HG02943 (cell line): Measurements from ENCODE around the gene ABTB2.
A peak's percentile ranks its signal among the peaks of the same experiment; 100 is the strongest.
"Not testable (repeated sequence)": the region's sequence is repeated elsewhere in the genome, so short reads cannot be mapped to it uniquely, and the experiment has no call there.

ENCODE experiments used
- ATAC-seq: cut with Tn5 transposase; IDR thresholded peaks from one replicate; pipeline ENCODE4 v1.9.1; 2021; ENCODE audit warnings: mild to moderate bottlenecking, low read depth, moderate library complexity; ENCODE audit not compliant: unreplicated experiment

ABTB2 gene

GRCh38 chr11:34249439-34249838 is 108.4 kb downstream of the ABTB2 start:
- ATAC-seq: no peak

DNA sequence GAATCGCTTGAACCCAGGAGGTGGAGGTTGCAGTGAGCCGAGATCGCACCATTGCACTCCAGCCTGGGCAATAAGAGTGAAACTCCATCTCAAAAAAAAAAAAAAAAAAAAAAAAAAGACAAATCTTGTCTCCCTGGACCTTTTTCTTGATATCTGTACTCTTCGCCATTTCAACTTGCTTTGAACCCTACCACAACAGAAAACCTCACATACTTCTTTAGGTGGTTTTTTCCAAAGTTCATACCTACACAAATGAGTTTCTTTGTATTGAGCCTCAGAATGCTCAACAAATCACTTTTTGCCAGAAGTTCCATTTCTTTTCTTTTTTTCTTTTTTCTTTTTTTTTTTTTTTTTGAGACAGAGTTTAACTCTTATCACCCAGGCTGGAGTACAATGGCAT is 111.3 kb downstream of the ABTB2 start:
- not testable (repeated sequence) for ATAC-seq

DNA sequence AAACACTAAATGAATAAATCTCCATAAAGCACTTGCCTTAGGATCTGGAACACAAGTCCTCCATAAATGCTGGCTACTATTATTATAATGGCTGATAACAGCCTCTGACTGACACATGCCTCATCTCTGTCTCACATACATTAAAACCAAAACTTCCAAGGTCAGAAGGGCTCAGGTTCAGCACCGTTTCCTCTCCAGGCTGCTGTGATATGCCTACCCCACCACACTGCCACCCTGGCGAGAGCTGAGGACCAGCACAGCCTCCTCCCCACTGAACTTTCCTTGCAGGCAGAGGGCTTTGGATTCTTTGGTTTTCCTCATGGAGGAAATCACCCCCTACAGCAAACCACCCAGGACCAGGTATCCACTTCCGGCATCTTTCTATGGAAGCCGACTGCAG is 112.8 kb downstream of the ABTB2 start:
- ATAC-seq: no peak

DNA sequence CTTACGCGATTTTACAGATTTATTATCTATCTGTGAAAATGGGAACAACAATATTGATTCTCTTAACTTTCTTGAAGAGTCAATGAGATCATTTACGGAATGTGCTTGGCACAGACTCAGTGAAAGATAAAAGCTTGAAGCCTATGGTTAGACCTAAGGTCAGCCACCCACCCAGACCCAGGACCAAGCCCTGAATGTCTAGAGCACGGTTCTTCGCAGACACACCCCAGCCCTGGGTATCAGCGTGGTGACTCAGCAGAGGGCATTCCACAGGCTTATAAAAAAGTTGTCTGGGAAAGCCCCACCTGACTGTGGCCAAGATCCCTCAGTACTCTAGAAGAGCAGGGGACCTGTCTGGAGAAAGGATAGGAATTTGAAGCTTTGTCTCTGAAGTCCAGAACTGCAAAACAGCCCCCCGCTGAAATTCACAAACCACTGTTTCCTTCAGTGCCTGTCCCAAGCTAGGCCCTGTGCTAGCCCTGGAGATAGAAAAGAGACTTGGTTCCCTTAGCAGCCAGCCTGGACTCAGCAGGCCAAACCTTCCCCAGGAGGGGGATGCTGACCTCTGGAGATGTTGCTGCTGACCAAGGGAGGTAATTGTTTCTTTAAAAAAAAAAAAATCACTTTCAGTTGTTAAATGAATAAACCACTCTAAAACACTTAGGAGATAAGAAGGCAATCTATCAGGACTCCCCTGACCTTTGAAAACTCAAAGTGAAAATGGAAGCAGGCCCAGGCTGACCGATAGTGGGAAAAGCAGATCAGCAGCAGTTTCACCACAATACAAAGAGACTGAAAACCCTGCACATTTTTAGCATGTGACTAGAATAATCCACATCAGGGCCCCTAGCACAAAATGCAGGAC is 114.0 kb downstream of the ABTB2 start:
- ATAC-seq: peak; percentile 60

DNA sequence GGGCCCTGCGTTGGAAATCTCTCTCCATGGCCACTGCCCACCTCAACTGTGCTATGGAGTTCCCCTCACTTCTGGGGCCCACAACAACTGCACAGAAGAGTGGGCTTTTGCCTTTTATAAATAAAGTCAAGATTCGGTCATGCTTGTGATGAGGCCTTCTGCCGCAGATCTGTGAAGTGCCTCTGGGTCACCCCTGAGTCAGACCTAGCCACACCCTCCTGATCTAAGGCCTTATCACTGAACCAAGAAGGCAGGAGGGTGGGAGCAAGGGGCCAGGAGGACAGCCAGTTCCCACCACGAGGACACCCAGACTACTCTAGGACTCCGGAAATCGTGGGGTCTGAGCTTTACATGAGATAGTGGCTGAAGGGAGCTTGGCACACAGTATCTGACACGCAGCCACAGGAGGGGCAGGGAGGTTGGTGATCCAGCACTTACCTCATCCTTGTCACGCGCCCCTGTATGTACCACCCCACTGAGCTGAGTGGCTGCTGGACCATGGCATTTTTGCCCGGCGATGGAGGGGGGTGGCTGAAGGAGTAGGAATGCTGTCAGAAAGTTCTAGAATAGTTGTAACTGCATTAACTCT is 115.7 kb downstream of the ABTB2 start:
- no peak for ATAC-seq

DNA sequence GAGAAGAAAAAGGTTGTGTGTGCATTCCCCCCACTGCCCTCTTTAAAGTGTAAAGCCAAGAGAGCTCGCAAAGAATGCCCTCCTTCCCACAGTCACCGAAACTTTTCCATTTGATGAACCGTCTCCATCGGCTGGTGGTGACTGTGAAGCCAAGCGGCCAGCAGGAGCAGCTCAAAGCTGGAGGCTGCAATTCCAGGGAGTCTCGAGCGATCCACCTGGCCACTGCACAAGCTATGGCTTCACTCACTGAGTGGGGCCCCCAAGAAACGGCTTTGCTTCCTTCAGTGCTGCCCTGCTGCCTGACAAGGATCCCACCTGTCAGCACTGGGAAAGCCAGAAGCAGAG is 117.7 kb downstream of the ABTB2 start:
- no peak for ATAC-seq

DNA sequence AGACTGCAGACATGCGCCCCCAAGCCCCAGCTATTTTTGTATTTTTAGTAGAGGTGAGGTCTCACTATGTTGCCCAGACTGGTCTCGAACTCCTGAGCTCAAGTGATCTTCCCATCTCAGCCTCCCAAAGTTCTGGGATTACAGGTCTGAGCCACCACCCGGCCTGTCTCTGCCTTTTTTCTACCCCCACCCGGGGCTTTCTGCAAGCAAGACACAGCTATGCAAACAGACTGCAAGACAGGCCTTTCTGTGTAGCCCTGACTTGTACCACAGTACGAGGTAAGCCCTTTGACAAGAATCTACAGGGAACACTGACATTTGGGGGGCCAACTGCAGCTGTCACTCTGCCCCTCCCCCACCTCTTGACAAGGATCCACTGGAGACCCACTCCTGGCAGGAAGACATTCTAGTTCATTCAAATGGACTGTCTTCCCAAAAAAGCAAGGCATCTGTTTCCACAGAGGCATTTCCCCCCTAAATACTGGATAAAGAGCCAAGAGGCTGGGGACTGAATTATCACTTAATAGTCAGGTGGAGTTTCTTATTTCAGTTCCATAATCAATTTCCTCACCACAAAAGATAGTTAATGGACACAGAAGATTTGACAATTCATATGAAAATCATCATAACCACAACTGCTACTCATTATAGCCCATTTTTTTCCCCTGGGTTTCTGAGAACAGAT is 118.2 kb downstream of the ABTB2 start:
- no peak for ATAC-seq

- ATAC-seq: no peak
Measured at GRCh38 chr11:34238966-34239365, 118.8 kb downstream of the ABTB2 start.

GRCh38 chr11:34238533-34238932 is 119.3 kb downstream of the ABTB2 start:
- ATAC-seq: no peak

DNA sequence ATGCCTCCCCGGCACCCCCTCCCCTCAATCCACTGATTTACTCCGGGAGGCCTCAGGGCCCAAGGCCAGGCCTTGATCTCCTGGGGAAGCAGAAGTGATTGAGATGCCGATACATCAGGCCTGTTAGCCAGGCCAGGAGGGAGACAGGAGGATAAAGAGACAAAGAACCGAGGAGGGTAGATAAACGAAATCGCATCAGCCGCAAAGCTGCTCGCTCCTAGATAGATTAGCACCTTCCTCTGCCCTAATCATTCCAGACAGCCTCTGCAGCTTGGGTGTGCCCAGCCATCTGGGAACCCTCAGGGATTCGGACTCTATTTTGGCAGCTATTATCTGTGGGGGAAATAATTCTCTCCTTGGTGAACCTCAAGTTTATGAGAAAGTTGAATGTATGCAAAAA is 121.2 kb downstream of the ABTB2 start:
- ATAC-seq: no peak

DNA sequence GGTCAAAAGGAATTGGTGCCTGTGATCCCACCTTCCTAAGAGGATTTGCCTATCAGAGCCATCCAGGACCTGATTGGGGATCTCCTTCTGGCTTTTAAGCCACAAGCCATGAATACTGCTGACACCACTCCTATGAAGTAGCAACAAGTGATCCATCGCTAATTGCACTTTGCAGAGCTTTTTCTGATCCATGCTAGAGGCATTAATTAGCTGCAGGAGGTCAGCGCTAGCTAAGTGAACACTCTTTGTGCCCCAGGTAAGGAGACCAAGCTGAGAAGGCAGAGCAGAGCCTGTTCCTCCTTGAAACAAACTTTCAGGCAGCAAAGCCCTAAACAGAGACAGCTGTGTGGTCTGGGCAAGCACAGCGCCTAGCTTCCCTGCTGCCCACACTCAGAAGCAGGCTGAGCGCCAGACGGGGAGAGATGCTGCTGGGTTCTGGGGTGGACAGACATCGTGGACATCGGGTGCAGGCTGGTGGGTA is 122.2 kb downstream of the ABTB2 start:
- no peak for ATAC-seq

DNA sequence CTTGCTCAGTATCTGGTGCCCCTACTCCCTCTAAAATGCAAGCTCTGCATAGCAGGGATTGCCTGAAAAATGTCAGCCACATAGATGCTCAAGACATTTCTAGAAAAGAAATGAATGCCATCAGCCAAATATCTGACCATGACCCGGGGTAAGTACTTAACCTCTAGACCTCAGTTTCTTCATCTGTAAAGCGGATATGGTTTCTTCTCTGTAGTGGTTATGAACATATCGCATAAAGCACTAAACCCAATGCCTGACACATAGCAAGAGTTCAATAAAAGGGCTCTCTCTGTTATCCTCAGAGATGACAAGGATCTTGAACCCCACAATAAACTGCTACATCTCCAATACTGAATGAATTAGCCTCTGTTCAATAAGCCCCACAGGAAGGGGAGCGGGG is 122.6 kb downstream of the ABTB2 start:
- no peak for ATAC-seq

DNA sequence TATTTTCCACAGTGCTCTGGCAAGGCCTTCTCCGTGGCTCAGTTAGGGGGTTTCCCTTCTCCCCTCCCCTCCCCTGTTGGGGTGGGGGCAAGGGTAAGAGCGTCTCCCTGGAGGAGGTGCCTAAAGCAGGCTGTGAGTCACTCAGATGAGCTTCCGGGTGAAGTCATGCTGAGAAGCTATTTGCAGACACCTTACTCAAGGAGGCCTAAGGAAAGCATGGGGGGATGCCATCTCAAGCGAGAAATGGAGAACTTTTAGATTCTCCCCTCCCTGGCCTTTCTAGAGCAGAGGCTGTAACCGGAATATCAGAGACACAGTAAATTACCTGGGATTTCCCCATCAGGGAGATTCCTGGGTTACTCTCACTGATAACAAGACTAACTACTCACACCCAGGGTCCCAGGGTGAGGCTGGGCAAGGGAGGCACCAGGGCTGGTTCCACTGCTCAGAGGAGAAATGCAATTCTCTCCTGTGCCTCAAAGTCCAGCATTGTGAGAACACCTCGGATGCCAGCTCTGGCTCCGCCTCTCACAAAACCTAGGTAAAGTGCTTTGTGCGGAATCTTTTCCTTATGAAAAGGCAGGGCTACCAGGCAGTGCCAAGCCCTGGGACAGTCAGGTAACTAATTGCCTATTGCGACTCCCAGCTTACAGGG is 123.6 kb downstream of the ABTB2 start:
- peak; percentile 71 for ATAC-seq

- no peak for ATAC-seq
Measured at GRCh38 chr11:34233215-34233614, 124.6 kb downstream of the ABTB2 start.

DNA sequence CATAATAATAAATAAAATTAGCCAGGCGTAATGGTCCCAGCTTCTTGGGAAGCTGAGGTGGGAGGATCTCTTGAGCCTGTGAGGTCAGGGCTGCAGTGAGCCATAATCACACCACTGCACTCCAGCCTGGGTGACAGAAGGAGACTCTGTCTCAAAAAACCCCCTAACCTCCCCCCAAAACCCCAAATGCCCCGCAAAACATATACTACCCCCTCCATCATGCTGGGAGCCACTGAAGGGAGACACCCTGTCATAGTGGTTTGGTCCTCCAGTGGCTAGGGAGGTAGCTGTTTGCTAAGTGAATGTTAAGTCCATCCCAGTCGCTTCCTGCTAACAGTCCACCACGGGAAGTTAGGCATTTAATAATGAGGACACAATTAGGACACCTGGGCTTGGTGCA is 125.0 kb downstream of the ABTB2 start:
- no peak for ATAC-seq

GRCh38 chr11:34226210-34226609 is 131.6 kb downstream of the ABTB2 start:
- no peak for ATAC-seq

DNA sequence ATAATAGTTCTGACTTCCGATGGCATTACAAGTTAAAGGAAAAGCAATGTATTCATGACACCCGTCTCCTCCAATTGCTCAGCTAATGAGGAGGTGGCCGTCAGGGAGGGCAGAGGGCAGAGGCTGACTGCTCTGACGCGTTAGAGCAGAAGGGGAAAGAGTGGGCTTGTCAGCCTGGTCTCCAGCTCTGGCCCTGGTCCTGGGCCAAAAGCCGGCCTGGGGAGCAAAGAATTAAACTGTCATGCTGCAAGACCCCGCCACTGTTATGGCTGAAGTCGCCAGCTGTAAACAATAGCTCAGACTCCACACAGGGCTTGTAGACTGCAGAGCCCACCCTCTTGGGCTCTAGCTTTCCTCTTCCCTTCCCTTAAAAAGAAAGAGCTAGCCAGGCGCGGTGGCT is 132.7 kb downstream of the ABTB2 start:
- ATAC-seq: no peak

GRCh38 chr11:34224434-34224966 is 133.3 kb downstream of the ABTB2 start:
- no peak for ATAC-seq

GRCh38 chr11:34223907-34224306 is 133.9 kb downstream of the ABTB2 start:
- ATAC-seq: no peak

- no peak for ATAC-seq
Measured at GRCh38 chr11:34223021-34223813, 134.6 kb downstream of the ABTB2 start.
